ENCODE data around the gene NCBP3. TPM values are rescaled to one million over a fixed set of nuclear protein-coding genes. Genes with fewer than 3 reads are reported as not detected.

Gene NCBP3
- total and polyA plus RNA-seq, 2 donors (not counting 3 experiments of a cell fraction or from before 2014, with no cell fraction given): 18.2 to 51.1 TPM

GRCh38 chr17:3847165-3847670, 1.2 kb upstream of the NCBP3 start:
- no peaks in the 10 kb centered on the region for H3K27me3 ChIP-seq (ENCODE audit: control insufficient read depth in 2 of 2, insufficient read depth in 2 of 2, low read length in 2 of 2)
- H4K20me1 ChIP-seq (replicated peaks; ENCODE audit: control insufficient read depth, extremely low read depth, insufficient read depth, low read length): no peaks in the 10 kb centered on the region
- H3K4me3 ChIP-seq (replicated peaks in 1 of 3; ENCODE audit: insufficient read depth in 1 of 3, low read depth in 1 of 3, low read length in 3 of 3): no peak overlapping the region
- no TSS peak for BruUV-seq (replicated peaks)
- CTCF ChIA-PET: interaction anchor here (0.7 to 5.4 kb wide), 6 partner anchors 9 to 110 kb away, joined by 3 to 63 read pairs (median 16); partner anchors contain the start of gene CAMKK1
- H3K27ac ChIP-seq (ENCODE audit: insufficient read depth, low read depth, low read length): no peak overlapping the region
- no peaks in the 10 kb centered on the region for H3K9me3 ChIP-seq (replicated peaks; ENCODE audit: control insufficient read depth, insufficient read depth, low read length)
- peaks cover 3 to 4% of the 10 kb centered on the region in 2 experiments for H3K36me3 ChIP-seq (ENCODE audit: control insufficient read depth in 2 of 2, extremely low read depth in 1 of 2, insufficient read depth in 2 of 2, low read length in 2 of 2)
- POLR2A ChIA-PET: no interaction called here
- no peaks in the 10 kb centered on the region for H3K9me1 ChIP-seq (replicated peaks; ENCODE audit: control insufficient read depth, extremely low read depth, insufficient read depth, low read length)
- FAIRE-seq (no peak), DNase-seq (ENCODE audit: low read depth, low spot score) (no peak)
- H3K4me1 ChIP-seq (ENCODE audit: control insufficient read depth, extremely low read depth, insufficient read depth, low read length): peaks cover 9% of the 10 kb centered on the region
- intact Hi-C loops (cut with micrococcal nuclease): loop anchor here (5.0 kb wide), 1 partner anchor 110 kb away; no protein-coding TSS in a partner anchor
- no peak overlapping the region for H2AFZ ChIP-seq (ENCODE audit: low read depth, low read length)
- no peak for TF ChIP-seq MAX (IDR thresholded peaks at IDR 0.05; ENCODE audit: insufficient read depth, insufficient read length)
- no peak for TF ChIP-seq CTCF (IDR thresholded peaks at IDR 0.05; ENCODE audit: extremely low read depth in 1 of 2, insufficient read depth in 1 of 2, low read depth in 1 of 2, low read length in 2 of 2)
- no peak for TF ChIP-seq MYC (IDR thresholded peaks at IDR 0.05; ENCODE audit: low read depth, low read length)
- no peak for TF ChIP-seq JUN (IDR thresholded peaks at IDR 0.05; ENCODE audit: borderline replicate concordance, insufficient read depth, insufficient read length, low read depth)
- no peak for TF ChIP-seq FOS (IDR thresholded peaks at IDR 0.05; ENCODE audit: borderline replicate concordance, insufficient read depth, low read length)
- no peak for TF ChIP-seq POLR2AphosphoS5 (IDR thresholded peaks at IDR 0.05; ENCODE audit: insufficient read depth, low read depth, low read length)
- TF ChIP-seq EZH2 (IDR thresholded peaks at IDR 0.05; ENCODE audit: borderline replicate concordance, low read depth, low read length, severe bottlenecking): no peak
- TF ChIP-seq POLR2A (IDR thresholded peaks at IDR 0.05; ENCODE audit: low read depth, low read length): no peak
- TF ChIP-seq GATA2 (IDR thresholded peaks at IDR 0.05; ENCODE audit: insufficient read depth, insufficient read length, low read depth, low read length): no peak
- H3K79me2 ChIP-seq (ENCODE audit: control insufficient read depth, insufficient read depth, low read length): peaks cover 32% of the 10 kb centered on the region
- H3K9ac ChIP-seq (replicated peaks; ENCODE audit: extremely low read depth, insufficient read depth, low read length): no peak overlapping the region
- no peak overlapping the region for H3K4me2 ChIP-seq (ENCODE audit: insufficient read depth, low read length)
- dilution Hi-C loops (cut with MboI; ENCODE audit: extremely low pct_ligation_motif_present, low sequenced_read_pairs): no loop called here

All from endothelial cell of umbilical vein (primary cell).